Stomach (tissue), 4 donors: ENCODE data around the gene DMPK.

Source experiments
- POLR2A ChIP-seq, 4 donors: fragments of 450-650 bp; IDR thresholded peaks; one replicate each; pipeline ENCODE4 v1.6.1; 2016; ENCODE audit warnings: antibody characterized with exemption in 4 of 4, control low read depth in 2 of 4, mild to moderate bottlenecking in 1 of 4, moderate library complexity in 1 of 4
- POLR2AphosphoS5 ChIP-seq, 3 donors: sonication (generic); formaldehyde crosslinking; IDR thresholded peaks; one replicate each; pipeline ENCODE4 v1.6.1; 2016; ENCODE audit warnings: antibody characterized with exemption in 3 of 3
- TF ChIP-seq, protein P1 (sequence below), 7 experiments: fragments of 450-650 bp in 4 of 7; fragments of 200-600 bp in 3 of 7; sonication (generic) in 3 of 7; IDR thresholded peaks; one replicate each; pipeline ENCODE4 v1.5.1; 2016 to 2019; ENCODE audit warnings: antibody characterized with exemption in 7 of 7, control low read depth in 2 of 7, mild to moderate bottlenecking in 1 of 7

DNA sequence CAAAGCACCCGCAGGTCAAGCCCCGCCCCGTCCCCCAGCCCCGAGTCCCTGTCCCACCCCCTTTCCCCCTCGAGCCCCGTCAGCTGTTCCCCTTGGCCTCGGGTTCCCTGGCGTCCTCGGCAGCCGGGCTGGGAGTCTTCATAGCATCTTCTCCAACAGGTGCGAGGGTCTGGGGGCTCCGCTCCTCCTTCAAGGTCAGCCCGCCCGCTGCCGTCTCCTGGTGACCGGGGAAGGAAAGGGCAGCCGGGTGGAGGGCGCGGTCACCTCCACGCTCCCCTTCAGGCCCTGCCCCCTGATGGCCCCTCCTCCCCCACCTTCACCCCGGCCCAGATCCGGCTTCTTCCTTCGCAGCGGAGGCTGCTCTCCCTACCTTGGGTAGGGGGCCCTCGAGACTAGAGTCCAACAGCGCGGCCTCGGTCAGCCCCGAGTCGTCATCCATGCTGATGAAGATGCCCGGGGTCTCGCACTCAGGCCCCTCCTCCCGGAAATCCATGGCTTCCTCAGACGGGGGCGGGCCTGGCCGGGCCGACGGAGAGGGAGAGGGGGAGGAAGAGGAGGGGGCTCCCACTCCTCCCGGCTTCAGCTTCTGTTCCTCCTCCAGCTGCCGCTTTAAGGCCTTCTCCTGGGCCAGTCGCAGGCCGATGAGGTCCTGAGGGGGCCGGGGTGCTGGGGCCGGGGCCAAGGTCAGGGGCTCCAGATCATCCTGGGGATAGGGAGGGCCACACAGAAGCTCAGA lies 33.4 kb upstream of the DMPK start:
- TF ChIP-seq, protein P1, sequence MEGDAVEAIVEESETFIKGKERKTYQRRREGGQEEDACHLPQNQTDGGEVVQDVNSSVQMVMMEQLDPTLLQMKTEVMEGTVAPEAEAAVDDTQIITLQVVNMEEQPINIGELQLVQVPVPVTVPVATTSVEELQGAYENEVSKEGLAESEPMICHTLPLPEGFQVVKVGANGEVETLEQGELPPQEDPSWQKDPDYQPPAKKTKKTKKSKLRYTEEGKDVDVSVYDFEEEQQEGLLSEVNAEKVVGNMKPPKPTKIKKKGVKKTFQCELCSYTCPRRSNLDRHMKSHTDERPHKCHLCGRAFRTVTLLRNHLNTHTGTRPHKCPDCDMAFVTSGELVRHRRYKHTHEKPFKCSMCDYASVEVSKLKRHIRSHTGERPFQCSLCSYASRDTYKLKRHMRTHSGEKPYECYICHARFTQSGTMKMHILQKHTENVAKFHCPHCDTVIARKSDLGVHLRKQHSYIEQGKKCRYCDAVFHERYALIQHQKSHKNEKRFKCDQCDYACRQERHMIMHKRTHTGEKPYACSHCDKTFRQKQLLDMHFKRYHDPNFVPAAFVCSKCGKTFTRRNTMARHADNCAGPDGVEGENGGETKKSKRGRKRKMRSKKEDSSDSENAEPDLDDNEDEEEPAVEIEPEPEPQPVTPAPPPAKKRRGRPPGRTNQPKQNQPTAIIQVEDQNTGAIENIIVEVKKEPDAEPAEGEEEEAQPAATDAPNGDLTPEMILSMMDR (IDR thresholded peaks at IDR 0.05), result no peak
- TF ChIP-seq POLR2A (IDR thresholded peaks at IDR 0.05) (no peak), POLR2AphosphoS5 (IDR thresholded peaks at IDR 0.05) (no peak)
